NOMO-1 (cell line): ENCODE measurements around the gene UGT2B7.
"Not testable (repeated sequence)": the region's sequence is repeated elsewhere in the genome, so short reads cannot be mapped to it uniquely, and the experiment has no call there.

Experiments
- DNase-seq, 2 experiments: peaks; one replicate each; lab custom pipeline; 2025; ENCODE audit not compliant: unreplicated experiment in 2 of 2; lab: John Stamatoyannopoulos, UW

Gene UGT2B7

GRCh38 chr4:69078852-69079251 lies 17.4 kb upstream of the UGT2B7 start:
- DNase-seq, result no peak

- DNase-seq, result no peak
These were observed 7.8 kb upstream of the UGT2B7 start for GRCh38 chr4:69088473-69088872.

- no peak for DNase-seq
These were observed 6.9 kb upstream of the UGT2B7 start for GRCh38 chr4:69089388-69089787.

GRCh38 chr4:69092190-69092589 lies 4.1 kb upstream of the UGT2B7 start:
- DNase-seq, result no peak

GRCh38 chr4:69092980-69093568 lies 3.2 kb upstream of the UGT2B7 start:
- no peak for DNase-seq

GRCh38 chr4:69093681-69094080 lies 2.6 kb upstream of the UGT2B7 start:
- DNase-seq, result no peak

- DNase-seq, result no peak
These were observed 958 bp upstream of the UGT2B7 start for GRCh38 chr4:69095301-69095731.

- no peak for DNase-seq
These were observed 536 bp downstream of the UGT2B7 start for GRCh38 chr4:69096810-69097209.

GRCh38 chr4:69098470-69098869 lies 2.2 kb downstream of the UGT2B7 start:
- no peak for DNase-seq

- DNase-seq, result no peak
These were observed 3.6 kb downstream of the UGT2B7 start for GRCh38 chr4:69099910-69100309.

GRCh38 chr4:69102668-69103067 lies 6.4 kb downstream of the UGT2B7 start:
- DNase-seq, result not testable (repeated sequence)

- no peak for DNase-seq
These were observed 8.5 kb downstream of the UGT2B7 start for GRCh38 chr4:69104719-69105275.

GRCh38 chr4:69115151-69115850 lies 19.0 kb downstream of the UGT2B7 start:
- not testable (repeated sequence) for DNase-seq

GRCh38 chr4:69115851-69116213 lies 19.6 kb downstream of the UGT2B7 start:
- DNase-seq, result no peak

- DNase-seq, result no peak
These were observed 20.5 kb downstream of the UGT2B7 start for GRCh38 chr4:69116645-69117321.

- DNase-seq, result no peak
These were observed 24.6 kb downstream of the UGT2B7 start for GRCh38 chr4:69120870-69121269.

GRCh38 chr4:69122476-69122875 lies 26.2 kb downstream of the UGT2B7 start:
- no peak for DNase-seq

GRCh38 chr4:69124941-69125340 lies 28.7 kb downstream of the UGT2B7 start:
- no peak for DNase-seq

- DNase-seq, result no peak
These were observed 29.8 kb downstream of the UGT2B7 start for GRCh38 chr4:69126024-69126423.

- DNase-seq, result no peak
These were observed 37.7 kb downstream of the UGT2B7 start for GRCh38 chr4:69133993-69134392.

GRCh38 chr4:69134471-69134870 lies 38.2 kb downstream of the UGT2B7 start:
- DNase-seq, result no peak

GRCh38 chr4:69141320-69141719 lies 45.0 kb downstream of the UGT2B7 start:
- no peak for DNase-seq
